Inflammatory macrophage treated with lipopolysaccharide for 4 hours (primary cell): ENCODE measurements around the gene EIPR1.
"Not testable (repeated sequence)": the region's sequence is repeated elsewhere in the genome, so short reads cannot be mapped to it uniquely, and the experiment has no call there.

Experiments used
- DNase-seq: peaks from one replicate; pipeline ENCODE4 v3.0.0-alpha.2; 2020

EIPR1 gene

DNA sequence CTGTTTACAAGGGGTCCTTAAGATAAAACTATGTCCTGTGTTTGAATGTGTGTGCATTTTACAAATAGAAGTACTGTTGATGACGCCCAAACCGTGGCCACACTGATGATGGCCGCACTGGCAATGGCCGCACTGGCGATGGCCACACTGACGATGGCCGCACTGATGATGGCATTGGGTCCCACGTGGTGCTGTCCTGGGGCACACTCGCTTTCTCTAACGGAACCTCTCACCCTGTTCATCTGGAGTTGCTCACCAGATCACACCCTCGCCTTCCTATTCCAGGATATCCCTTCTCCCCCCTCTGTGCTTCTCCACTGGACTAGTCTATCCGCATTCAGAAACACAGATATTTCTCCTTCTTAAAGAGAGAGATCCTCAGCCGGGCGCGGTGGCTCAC is 192.4 kb downstream of the EIPR1 start:
- no peak for DNase-seq

DNA sequence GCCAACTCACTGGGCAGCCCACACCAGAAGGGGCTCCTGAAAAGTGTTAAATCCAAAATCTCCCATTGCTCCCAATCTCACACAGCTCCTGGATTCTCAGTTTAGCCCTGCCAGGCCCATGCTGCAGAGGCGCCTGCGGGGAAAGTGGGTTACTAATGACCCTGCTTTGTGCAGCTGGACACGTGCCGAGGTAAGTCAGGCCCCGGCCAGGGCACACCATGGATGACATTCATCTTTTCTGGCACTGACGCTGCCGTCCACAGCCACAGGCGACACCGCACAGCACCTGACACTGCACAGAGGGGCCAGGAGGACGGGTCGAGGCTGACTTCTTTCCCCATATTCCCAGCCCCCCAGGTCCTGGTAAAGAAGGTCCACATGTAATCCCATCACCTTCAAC is 193.5 kb downstream of the EIPR1 start:
- no peak for DNase-seq

GRCh38 chr2:3183766-3184165 is 193.9 kb downstream of the EIPR1 start:
- no peak for DNase-seq

DNA sequence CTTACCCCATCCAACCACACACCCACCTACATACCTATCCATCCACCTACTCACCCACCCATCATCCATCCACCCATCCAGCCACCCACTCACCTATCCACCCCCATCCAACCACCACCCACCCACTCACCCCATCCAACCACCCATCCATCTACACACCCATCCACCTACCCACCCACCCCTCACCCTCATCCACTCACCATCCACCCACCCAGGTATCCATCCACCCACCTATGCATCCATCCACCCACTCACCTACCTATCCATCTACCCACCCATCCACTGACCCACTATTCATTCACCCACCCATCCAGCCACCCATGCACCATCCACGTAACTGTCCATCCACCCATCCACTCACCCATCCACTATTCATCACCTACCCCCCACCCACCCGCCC is 194.8 kb downstream of the EIPR1 start:
- DNase-seq = no peak

DNA sequence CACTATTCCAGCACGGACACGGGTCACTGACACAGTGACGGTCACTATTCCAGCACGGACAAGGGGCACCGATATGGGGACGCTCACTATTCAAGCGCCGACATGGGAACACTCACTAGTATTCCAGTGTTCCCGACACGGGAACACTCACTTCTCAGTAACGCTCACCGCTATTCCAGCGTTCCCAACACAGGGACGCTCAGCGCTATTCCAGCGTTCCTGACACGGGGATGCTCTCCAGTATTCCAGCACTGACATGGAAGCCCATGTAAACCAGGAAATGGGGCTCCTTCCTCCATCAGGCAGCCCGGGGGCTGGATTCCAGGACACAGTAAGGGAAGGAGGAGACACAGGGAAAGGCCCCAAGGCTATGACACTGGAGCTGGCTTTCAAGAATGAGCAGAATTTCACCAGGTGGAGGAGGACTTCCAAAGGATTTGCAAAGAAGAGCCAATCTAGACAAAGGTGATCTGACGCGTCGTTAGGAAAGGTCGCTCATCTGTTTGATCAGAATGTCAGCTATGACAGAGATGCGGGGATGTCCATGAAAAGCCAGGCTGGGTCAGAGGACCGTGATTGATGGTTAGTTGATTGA is 196.1 kb downstream of the EIPR1 start:
- DNase-seq = no peak

- DNase-seq = not testable (repeated sequence)
Observed at GRCh38 chr2:3180909-3181221, 196.8 kb downstream of the EIPR1 start.

GRCh38 chr2:3180082-3180908 is 197.3 kb downstream of the EIPR1 start:
- no peak for DNase-seq

DNA sequence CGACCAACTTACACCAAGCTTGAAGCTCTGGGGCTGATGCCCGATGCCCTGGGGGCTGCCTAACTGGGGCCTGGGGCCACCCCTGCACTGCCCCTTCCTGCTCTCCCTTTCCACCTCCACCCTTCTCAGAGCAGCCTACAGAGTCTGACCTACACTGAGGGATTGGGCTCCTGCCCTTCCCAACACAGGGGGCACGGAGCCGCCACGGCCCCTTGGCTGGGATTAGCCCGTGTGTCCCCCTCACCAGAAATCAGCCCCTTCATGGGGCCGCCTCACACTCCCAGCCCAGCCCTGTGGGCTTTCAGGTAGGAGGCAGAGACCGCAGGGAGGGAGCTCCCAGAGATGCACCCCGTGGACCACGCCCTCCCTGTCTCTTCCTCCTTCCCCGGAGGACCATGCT is 198.0 kb downstream of the EIPR1 start:
- no peak for DNase-seq

- no peak for DNase-seq
Observed at GRCh38 chr2:3179208-3179607, 198.4 kb downstream of the EIPR1 start.

GRCh38 chr2:3178578-3179031 is 199.0 kb downstream of the EIPR1 start:
- DNase-seq = no peak

GRCh38 chr2:3177891-3178577 is 199.6 kb downstream of the EIPR1 start:
- DNase-seq = no peak

- no peak for DNase-seq
Observed at GRCh38 chr2:3176869-3177255, 200.8 kb downstream of the EIPR1 start.

DNA sequence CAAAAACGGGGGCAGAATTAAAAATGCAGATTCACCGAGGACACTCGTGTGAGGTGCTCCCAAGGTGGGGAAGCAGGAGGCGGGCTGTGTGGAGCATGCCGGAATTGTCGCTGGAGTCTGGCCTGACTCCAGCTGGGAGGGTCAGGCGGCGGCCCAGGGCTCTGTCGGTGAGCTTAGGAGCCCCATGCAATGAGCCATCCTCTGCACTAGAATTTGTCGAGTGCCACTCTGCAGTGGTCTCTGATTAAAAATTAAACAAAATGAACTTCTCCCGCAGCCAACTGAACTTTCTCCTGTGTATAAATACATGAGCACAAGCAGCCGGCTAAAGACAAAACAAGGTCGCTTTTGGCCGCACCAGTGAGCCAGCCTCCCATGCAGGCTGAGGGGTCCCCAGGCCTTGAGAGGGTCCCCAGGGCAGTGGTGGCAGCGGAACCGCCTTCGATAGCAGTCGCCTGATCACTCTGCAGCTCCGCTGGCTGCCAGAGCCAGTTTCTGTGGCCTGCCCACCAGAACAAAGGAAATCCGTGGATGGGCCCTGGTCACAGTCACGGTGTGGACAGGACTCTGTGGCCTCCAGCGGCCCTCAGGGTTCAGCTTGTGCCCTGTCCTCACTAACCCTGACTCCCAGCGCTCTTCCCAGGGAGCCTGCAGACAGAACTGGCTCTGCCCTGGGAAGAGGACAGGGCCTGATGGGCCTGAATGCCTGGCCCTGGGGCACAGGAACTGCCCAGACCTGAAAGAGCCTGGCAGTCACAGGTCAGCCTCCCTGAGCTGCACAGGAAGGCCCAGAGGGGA is 201.3 kb downstream of the EIPR1 start:
- no peak for DNase-seq

- no peak for DNase-seq
Observed at GRCh38 chr2:3175568-3175955, 202.1 kb downstream of the EIPR1 start.

- DNase-seq = no peak
Observed at GRCh38 chr2:3174626-3175567, 202.7 kb downstream of the EIPR1 start.

DNA sequence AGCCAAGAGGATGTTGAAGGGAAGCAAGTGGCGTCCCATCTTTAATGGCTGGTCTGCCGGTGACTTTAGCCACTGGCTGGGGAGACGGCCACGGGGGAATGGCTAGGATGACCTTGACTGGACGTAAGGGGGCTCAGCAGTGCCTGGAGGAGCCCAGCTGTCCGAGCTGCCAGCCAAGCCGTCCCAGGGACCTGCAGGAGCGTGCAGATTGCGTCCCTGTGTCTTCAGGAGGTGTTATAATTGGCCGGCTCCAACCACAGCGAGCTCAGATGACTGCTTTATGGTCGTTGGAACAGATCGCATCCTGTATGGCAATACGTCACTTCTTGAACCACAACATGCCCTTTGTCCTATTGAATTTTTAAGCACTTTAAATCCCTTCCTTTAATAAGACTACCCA is 204.6 kb downstream of the EIPR1 start:
- DNase-seq = no peak

GRCh38 chr2:3172265-3172935 is 205.2 kb downstream of the EIPR1 start:
- no peak for DNase-seq

DNA sequence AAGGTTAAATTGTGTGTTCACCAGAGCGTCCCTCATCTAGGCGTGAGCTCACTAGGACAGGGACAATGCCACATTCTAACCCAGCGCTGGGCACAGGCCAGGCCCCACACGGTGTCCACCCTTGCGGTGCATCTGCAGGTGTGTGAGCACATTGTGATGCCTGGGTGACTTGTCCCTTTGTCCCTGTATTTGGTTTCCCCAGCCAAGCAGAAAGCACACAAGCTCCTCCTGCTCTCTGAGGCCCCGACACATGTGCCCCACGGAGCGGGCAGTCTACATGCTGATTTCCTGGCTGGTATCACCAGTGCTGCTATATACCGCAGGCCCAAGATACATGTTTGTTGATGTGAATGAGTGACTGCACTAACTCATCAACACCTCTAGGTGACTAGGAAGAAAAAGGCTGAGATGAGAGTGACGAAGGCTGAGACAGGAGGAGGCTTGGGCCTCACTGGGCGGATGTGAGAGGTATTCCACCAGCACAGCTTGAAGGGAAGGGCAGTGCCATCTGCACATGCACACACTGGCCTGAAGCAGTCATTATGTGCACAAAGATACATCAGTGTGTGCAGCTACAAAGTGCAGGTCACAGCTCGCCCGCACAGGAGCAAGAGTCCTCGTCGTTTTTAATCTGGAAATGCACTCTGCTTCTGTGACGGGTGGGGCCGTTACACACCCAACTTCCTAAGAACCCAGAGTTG is 205.9 kb downstream of the EIPR1 start:
- no peak for DNase-seq

DNA sequence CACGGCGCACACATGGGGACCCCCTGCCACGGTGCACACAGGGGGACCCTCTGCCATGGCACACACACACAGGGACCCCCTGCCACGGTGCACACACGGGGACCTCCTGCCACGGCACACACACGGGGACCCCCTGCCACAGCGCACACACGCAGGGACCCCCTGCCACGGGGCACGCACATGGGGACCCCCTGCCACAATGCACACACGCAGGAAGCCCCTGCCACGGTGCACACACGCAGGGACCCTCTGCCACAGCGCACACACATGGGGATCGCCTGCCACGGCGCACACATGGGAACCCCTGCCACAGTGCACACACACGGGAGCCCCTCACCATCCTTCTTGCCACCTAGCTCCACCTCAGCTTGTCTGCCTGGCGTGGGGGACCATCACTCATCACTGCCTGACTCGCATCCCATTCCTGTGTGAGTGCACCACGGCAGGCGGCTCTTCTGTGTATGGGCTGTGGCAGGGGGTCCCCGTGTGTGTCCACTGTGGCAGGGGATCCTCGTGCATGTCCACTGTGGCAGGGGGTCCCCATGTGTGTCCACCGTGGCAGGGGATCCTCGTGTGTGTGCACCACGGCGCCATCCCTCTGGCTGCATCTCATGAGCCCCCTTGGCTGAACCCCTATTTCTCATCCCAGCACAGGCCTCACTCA is 206.7 kb downstream of the EIPR1 start:
- no peak for DNase-seq

- DNase-seq = no peak
Observed at GRCh38 chr2:3169106-3169870, 208.3 kb downstream of the EIPR1 start.
